GM18526 (cell line): ENCODE data around the gene RABAC1.

Source experiments
- POLR2A ChIP-seq: IDR thresholded peaks from 3 replicates; pipeline ENCODE4 v1.6.1; 2011; ENCODE audit not compliant: insufficient read length; ENCODE audit errors: extremely low read depth

The RABAC1 gene

DNA sequence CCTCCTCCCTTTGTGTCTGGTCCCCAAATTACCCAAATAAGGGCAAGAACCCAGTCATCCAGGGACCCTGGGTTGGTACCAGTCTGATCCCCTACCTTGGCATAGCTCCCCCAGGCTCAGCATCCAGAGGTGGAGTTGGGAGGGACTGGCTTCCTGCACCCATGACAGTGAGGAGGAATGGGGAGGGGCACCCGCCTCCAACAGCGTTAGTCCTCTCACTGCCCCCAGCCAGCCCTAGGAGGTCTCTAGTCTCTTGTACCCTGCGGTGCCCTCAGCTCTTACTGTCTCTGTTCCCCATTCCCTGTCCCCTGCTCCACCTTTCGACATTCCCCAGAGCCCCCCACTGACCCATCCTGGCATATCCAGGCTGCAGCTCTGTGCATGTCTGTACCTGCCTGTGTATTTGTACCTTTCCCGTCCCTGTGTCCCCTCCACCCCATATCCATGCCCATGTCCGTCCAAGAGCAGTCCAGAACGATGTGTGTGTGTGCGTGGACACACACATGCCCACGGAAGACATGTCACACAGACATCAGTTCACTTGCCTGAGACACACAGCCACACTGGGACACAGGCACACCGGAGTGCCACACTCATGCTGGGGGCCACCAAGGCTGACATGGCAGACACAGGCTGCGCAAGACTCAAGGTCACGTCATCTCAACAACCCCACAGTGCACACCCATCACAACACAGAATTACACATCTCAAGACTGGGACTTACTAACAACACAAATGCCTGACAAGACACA is 48.7 kb downstream of the RABAC1 start:
- no peak for TF ChIP-seq POLR2A

DNA sequence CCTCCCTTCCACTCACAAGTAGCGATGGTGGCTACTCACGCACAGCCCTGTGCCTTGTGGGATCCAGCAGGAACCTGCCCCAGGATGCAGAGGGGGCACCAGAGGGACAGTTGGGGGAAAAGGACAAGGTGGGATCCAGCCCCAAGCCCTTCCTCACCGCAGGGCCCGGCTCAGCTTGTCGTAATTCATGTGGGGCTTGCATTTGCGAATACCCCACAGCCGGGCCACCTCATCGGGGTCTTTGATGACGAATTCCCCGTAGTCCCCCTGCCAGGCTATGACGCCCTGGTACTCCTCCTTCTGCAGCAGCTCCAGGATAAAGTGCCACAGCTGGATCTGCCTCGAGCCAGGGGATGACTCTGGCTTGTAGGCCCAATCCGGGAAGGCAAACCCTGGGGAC is 49.4 kb downstream of the RABAC1 start:
- no peak for TF ChIP-seq POLR2A

GRCh38 chr19:41908724-41909464 is 50.2 kb downstream of the RABAC1 start:
- TF ChIP-seq POLR2A: no peak

- no peak for TF ChIP-seq POLR2A
These were observed 51.0 kb downstream of the RABAC1 start for GRCh38 chr19:41907994-41908615.

GRCh38 chr19:41906916-41907680 is 52.0 kb downstream of the RABAC1 start:
- TF ChIP-seq POLR2A: no peak
